Fibroblast of gingiva (primary cell): ENCODE measurements around the gene CDC27.
"Not testable (repeated sequence)": the region's sequence is repeated elsewhere in the genome, so short reads cannot be mapped to it uniquely, and the experiment has no call there.

Experiments used
- DNase-seq: peaks from one replicate; pipeline ENCODE4 v3.0.0-alpha.2; 2011; ENCODE audit warnings: low read depth

The CDC27 gene

GRCh38 chr17:47188876-47189731 is at the start of gene CDC27:
CDC27 (minus strand) TSS chr17:47189295; CDS start chr17:47189172, 123 bp downstream.
- DNase-seq = peak; percentile 95

- no peak for DNase-seq
Observed at GRCh38 chr17:47238321-47239010, 49.4 kb upstream of the CDC27 start.

- no peak for DNase-seq
Observed at GRCh38 chr17:47237841-47238240, 48.7 kb upstream of the CDC27 start.

- DNase-seq = no peak
Observed at GRCh38 chr17:47235923-47236322, 46.8 kb upstream of the CDC27 start.

- DNase-seq = no peak
Observed at GRCh38 chr17:47235506-47235905, 46.4 kb upstream of the CDC27 start.

GRCh38 chr17:47232465-47232864 is 43.4 kb upstream of the CDC27 start:
- DNase-seq = no peak

- no peak for DNase-seq
Observed at GRCh38 chr17:47231866-47232265, 42.8 kb upstream of the CDC27 start.

- DNase-seq = no peak
Observed at GRCh38 chr17:47231334-47231733, 42.2 kb upstream of the CDC27 start.

- DNase-seq = no peak
Observed at GRCh38 chr17:47230864-47231263, 41.8 kb upstream of the CDC27 start.

- peak; percentile 90 for DNase-seq
Observed at GRCh38 chr17:47229535-47230443, 40.7 kb upstream of the CDC27 start.

- no peak for DNase-seq
Observed at GRCh38 chr17:47227862-47228261, 38.8 kb upstream of the CDC27 start.

- no peak for DNase-seq
Observed at GRCh38 chr17:47225911-47226688, 37.0 kb upstream of the CDC27 start.

GRCh38 chr17:47225436-47225858 is 36.4 kb upstream of the CDC27 start:
- DNase-seq = peak; percentile 50

GRCh38 chr17:47224966-47225365 is 35.9 kb upstream of the CDC27 start:
- no peak for DNase-seq

- not testable (repeated sequence) for DNase-seq
Observed at GRCh38 chr17:47224077-47224476, 35.0 kb upstream of the CDC27 start.

- DNase-seq = no peak
Observed at GRCh38 chr17:47223460-47223859, 34.4 kb upstream of the CDC27 start.

GRCh38 chr17:47223007-47223406 is 33.9 kb upstream of the CDC27 start:
- no peak for DNase-seq

- no peak for DNase-seq
Observed at GRCh38 chr17:47222047-47222446, 33.0 kb upstream of the CDC27 start.

GRCh38 chr17:47221154-47221553 is 32.1 kb upstream of the CDC27 start:
- DNase-seq = no peak

- no peak for DNase-seq
Observed at GRCh38 chr17:47220531-47220999, 31.5 kb upstream of the CDC27 start.
